ENCODE data around the gene OPHN1. TPM values are rescaled to one million over a fixed set of nuclear protein-coding genes. Genes with fewer than 3 reads are reported as not detected.

The OPHN1 gene
- total and polyA plus RNA-seq, 5 experiments from 2014 or later = 0.05 TPM; not detected in 4

- no peaks in the 10 kb centered on the region for H3K36me3 Mint-ChIP-seq
- no peak overlapping the region for H3K27ac Mint-ChIP-seq
- no peaks in the 10 kb centered on the region for H3K27me3 Mint-ChIP-seq
- H3K9me3 Mint-ChIP-seq = no peaks in the 10 kb centered on the region
- DNase-seq (no peak), ATAC-seq (no peak)
- H3K4me3 Mint-ChIP-seq = no peak overlapping the region
- H3K4me1 Mint-ChIP-seq = peaks cover 0 to 1% (median 0%) of the 10 kb centered on the region in 4 donors
- POLR2A ChIA-PET = no interaction called here
These were observed 234.0 kb downstream of the OPHN1 start for GRCh38 chrX:68199062-68199848.

DNA sequence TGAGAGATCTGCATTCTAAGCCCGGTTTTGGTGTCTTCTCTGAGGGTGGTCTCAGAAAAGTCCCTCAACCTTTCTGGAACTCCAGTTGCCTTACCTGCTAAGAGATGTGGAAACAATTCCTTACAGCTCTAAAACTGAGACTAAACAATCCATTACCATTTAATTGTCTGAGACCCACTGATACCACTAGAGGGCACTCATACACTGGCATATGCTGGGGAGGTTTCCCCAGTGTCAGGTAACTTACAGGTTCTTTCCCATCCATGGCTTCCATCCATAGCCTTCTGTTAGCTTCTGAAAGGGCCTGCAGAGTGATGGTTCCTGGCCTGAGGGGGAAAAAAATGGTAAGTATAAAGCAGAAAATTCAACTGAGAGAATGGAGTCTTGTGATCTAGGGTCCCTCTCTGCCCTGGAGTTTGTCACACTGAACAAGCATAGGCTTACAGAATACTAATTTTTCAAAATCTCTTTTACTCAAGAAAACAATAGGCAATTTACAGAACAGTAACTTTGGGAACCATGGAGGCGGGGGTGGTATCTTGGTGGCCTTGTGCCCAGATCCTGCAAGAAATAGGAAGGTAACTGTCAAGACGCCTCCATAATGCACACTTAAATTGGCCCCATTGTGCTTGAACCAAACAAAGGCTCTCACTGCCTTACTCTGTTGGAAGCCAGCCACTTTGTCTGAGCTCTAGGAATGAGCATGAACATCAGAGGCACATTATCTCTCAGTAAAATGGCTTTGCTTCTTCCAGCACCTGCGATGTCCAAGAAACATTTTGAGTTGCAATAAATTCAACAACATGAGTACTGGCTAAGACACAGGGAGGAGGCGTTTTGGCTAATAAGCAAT lies 236.1 kb downstream of the OPHN1 start:
- DNase-seq (peak in 4 of 10 donors; percentile 1 to 24 (median 10)), ATAC-seq (no peak)
- POLR2A ChIA-PET = no interaction called here
- no peaks in the 10 kb centered on the region for H3K9me3 Mint-ChIP-seq
- H3K4me1 Mint-ChIP-seq = no peaks in the 10 kb centered on the region
- no peak overlapping the region for H3K27ac Mint-ChIP-seq
- H3K4me3 Mint-ChIP-seq = no peak overlapping the region
- H3K27me3 Mint-ChIP-seq = peaks cover 0 to 2% (median 0%) of the 10 kb centered on the region in 5 donors
- no peaks in the 10 kb centered on the region for H3K36me3 Mint-ChIP-seq

GRCh38 chrX:68195561-68195960 lies 237.7 kb downstream of the OPHN1 start:
- ATAC-seq = no peak
- POLR2A ChIA-PET = no interaction called here
- H3K36me3 Mint-ChIP-seq = no peaks in the 10 kb centered on the region

GRCh38 chrX:68193786-68194185 lies 239.5 kb downstream of the OPHN1 start:
- H3K27me3 Mint-ChIP-seq = peaks cover 0 to 3% (median 0%) of the 10 kb centered on the region in 5 donors

More at GRCh38 chrX:68195561-68195960, 237.7 kb downstream of the OPHN1 start:
- Mint-ChIP-seq H3K4me1 (no peaks in the 10 kb centered on the region), H3K9me3 (no peaks in the 10 kb centered on the region), H3K27me3 (peaks cover 0 to 3% (median 0%) of the 10 kb centered on the region in 5 donors), H3K27ac (no peak overlapping the region), H3K4me3 (no peak overlapping the region)
- no peak for DNase-seq

GRCh38 chrX:68193234-68193633 lies 240.1 kb downstream of the OPHN1 start:
- POLR2A ChIA-PET = no interaction called here
- no peak overlapping the region for H3K27ac Mint-ChIP-seq
- DNase-seq (no peak), ATAC-seq (no peak)
- H3K4me1 Mint-ChIP-seq = no peaks in the 10 kb centered on the region
- no peaks in the 10 kb centered on the region for H3K36me3 Mint-ChIP-seq
- H3K4me3 Mint-ChIP-seq = no peak overlapping the region
- H3K27me3 Mint-ChIP-seq = peaks cover 0 to 3% (median 0%) of the 10 kb centered on the region in 5 donors
- no peaks in the 10 kb centered on the region for H3K9me3 Mint-ChIP-seq

More at GRCh38 chrX:68193786-68194185, 239.5 kb downstream of the OPHN1 start:
- Mint-ChIP-seq H3K4me1 (no peaks in the 10 kb centered on the region), H3K36me3 (no peaks in the 10 kb centered on the region), H3K4me3 (no peak overlapping the region), H3K9me3 (no peaks in the 10 kb centered on the region), H3K27ac (no peak overlapping the region)
- ATAC-seq = no peak
- POLR2A ChIA-PET = no interaction called here
- no peak for DNase-seq

DNA sequence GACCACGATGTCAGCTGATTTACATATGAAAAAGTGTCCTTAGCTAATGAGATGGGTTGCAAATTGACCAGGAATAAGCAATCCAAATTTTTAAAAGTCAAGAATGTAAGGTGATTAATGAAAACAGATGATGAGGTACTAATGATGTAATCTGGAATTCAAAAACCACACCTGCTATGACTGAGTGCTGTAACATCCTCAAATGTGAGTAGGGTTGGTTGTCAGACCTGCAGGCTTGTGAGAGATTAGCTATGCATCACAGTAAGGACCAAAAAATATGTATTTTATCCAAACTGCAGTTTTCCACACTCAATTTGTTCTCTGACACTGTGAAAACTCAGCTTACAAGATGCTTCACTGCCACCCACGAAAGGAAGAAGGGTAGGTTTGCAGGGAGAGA lies 242.5 kb downstream of the OPHN1 start:
- Mint-ChIP-seq H3K9me3 (no peaks in the 10 kb centered on the region), H3K27ac (no peak overlapping the region), H3K36me3 (peaks cover 0 to 2% (median 0%) of the 10 kb centered on the region in 3 donors), H3K4me3 (no peak overlapping the region), H3K27me3 (peaks cover 0 to 6% (median 0%) of the 10 kb centered on the region in 5 donors), H3K4me1 (no peaks in the 10 kb centered on the region)
- ATAC-seq = no peak
- POLR2A ChIA-PET = no interaction called here
- DNase-seq = no peak

- H3K27me3 Mint-ChIP-seq = peaks cover 0 to 3% (median 2%) of the 10 kb centered on the region in 5 donors
- POLR2A ChIA-PET = no interaction called here
- H3K36me3 Mint-ChIP-seq = peaks cover 0 to 2% (median 0%) of the 10 kb centered on the region in 3 donors
These were observed 246.6 kb downstream of the OPHN1 start for GRCh38 chrX:68186552-68187262.

DNA sequence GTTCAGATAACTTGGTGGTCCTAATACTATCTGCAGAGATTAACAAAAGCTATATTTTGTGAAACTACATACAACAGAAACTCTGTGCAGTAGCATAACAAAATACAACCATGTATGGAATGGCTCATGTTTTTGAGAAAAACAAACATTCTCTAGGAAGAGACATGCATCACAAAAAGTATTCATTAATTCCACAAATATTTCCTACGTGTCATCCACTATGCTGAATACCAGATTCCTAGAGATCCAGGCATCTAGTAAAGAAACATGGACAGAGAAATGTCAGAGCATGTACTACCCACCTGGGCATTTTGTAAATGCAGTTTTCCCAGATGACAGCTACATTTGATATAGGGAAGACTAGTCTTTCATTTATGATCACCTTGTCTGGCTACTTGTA lies 248.1 kb downstream of the OPHN1 start:
- DNase-seq (no peak), ATAC-seq (no peak)
- H3K4me1 Mint-ChIP-seq = peaks cover 0 to 2% (median under 1%) of the 10 kb centered on the region in 4 donors
- POLR2A ChIA-PET = no interaction called here
- peaks cover 0 to 3% (median 2%) of the 10 kb centered on the region in 5 donors for H3K27me3 Mint-ChIP-seq
- no peak overlapping the region for H3K4me3 Mint-ChIP-seq
- H3K27ac Mint-ChIP-seq = no peak overlapping the region
- H3K36me3 Mint-ChIP-seq = peaks cover 0 to 2% (median 0%) of the 10 kb centered on the region in 3 donors
- no peaks in the 10 kb centered on the region for H3K9me3 Mint-ChIP-seq

More at GRCh38 chrX:68186552-68187262, 246.6 kb downstream of the OPHN1 start:
- no peak for DNase-seq
- H3K4me3 Mint-ChIP-seq = no peak overlapping the region
- no peaks in the 10 kb centered on the region for H3K9me3 Mint-ChIP-seq
- no peak overlapping the region for H3K27ac Mint-ChIP-seq
- no peak for ATAC-seq
- H3K4me1 Mint-ChIP-seq = no peaks in the 10 kb centered on the region

DNA sequence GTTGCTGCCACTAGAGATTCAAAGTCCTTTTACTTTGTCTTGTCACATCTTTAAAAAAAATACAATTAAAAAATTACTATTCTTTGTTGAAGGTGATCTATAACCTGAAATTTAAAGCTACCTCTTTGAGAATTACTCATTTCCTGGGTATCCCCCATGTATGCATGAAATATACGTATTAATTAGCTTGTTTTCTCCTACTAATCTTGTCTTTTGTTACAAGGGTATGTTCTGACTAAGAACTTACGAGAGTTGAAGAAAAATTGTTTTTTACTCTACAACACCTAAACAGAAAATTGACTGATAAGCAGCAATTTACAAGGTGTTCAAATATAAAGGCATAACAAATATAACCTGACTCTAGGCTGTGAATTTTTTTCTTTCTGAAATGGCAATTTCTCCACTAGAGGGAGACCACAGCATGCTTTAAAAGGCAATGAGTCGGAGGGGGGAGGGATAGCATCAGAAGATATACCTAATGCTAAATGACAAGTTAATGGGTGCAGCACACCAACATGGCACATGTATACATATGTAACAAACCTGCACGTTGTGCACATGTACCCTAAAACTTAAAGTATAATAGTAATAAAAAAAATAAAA lies 249.6 kb downstream of the OPHN1 start:
- Mint-ChIP-seq H3K4me1 (peaks cover 0 to 2% (median under 1%) of the 10 kb centered on the region in 4 donors), H3K27ac (no peak overlapping the region), H3K4me3 (no peak overlapping the region), H3K9me3 (no peaks in the 10 kb centered on the region), H3K36me3 (peaks cover 0 to 2% (median 0%) of the 10 kb centered on the region in 3 donors), H3K27me3 (peaks cover 0 to 3% (median 2%) of the 10 kb centered on the region in 5 donors)
- ATAC-seq (no peak), DNase-seq (no peak)
- POLR2A ChIA-PET = no interaction called here

GRCh38 chrX:68180579-68180978 lies 252.7 kb downstream of the OPHN1 start:
- POLR2A ChIA-PET = no interaction called here
- Mint-ChIP-seq H3K27ac (no peak overlapping the region), H3K36me3 (no peaks in the 10 kb centered on the region), H3K9me3 (peaks cover 0 to 3% (median 0%) of the 10 kb centered on the region in 9 donors), H3K4me1 (peaks cover 0 to 2% (median under 1%) of the 10 kb centered on the region in 4 donors), H3K27me3 (peaks cover 0 to 2% (median 0%) of the 10 kb centered on the region in 5 donors), H3K4me3 (no peak overlapping the region)
- no peak for ATAC-seq
- DNase-seq = no peak

DNA sequence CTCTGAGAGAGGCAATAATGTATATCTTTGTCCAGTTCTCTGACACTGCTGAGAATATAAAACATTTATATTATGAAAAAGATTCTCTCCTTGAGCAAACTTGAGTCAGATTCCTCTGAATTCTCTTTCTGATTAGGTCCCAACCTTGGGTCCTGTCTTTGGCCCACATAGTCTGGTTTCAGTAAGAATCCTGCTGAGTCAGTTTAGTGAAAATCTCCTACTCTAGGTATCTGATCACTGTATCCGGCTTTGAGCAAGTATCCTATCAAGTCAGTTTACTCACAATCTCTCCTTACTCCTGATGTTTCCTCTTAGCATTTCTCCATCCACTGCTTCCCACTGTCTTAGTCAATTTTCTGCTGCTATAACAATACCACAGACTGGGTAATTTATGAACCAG lies 253.9 kb downstream of the OPHN1 start:
- H3K27me3 Mint-ChIP-seq = peaks cover 0 to 2% (median 0%) of the 10 kb centered on the region in 5 donors
- ATAC-seq = no peak

DNA sequence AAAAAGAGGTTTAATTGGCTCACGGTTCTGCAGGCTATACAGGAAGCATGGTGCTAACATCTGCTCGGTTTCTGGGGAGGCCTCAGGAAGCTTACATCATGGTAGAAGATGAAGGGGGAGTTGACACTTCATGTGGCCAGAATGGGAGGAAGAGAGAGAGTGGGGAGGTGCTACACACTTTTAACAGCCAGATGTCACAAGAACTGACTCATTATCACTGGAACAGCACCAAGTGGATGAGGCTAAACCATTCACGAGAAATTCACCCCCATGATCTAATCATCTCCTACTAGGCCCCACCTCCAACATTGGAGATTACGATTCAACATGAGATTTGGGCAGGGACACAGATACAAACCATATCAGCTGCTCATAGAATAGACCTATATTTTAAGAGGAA lies 255.8 kb downstream of the OPHN1 start:
- ATAC-seq (no peak), DNase-seq (no peak)
- no peak overlapping the region for H3K4me3 Mint-ChIP-seq
- POLR2A ChIA-PET = no interaction called here
- H3K4me1 Mint-ChIP-seq = peaks cover 0 to 2% (median under 1%) of the 10 kb centered on the region in 4 donors
- peaks cover 0 to 2% (median 0%) of the 10 kb centered on the region in 5 donors for H3K27me3 Mint-ChIP-seq
- H3K36me3 Mint-ChIP-seq = no peaks in the 10 kb centered on the region
- H3K9me3 Mint-ChIP-seq = peaks cover 0 to 3% (median 0%) of the 10 kb centered on the region in 9 donors
- no peak overlapping the region for H3K27ac Mint-ChIP-seq

More for the DNA sequence above, 253.9 kb downstream of the OPHN1 start:
- Mint-ChIP-seq H3K4me1 (peaks cover 0 to 2% (median under 1%) of the 10 kb centered on the region in 4 donors), H3K36me3 (no peaks in the 10 kb centered on the region), H3K4me3 (no peak overlapping the region), H3K27ac (no peak overlapping the region), H3K9me3 (peaks cover 0 to 3% (median 0%) of the 10 kb centered on the region in 9 donors)
- DNase-seq = no peak
- POLR2A ChIA-PET = no interaction called here

Measured in naive thymus-derived CD8-positive, alpha-beta T cell (primary cell).